Measurements from ENCODE around the gene GSAP. TPM values are rescaled to one million over a fixed set of nuclear protein-coding genes. Genes with fewer than 3 reads are reported as not detected.

GSAP gene
- total RNA-seq, 1 experiment from 2014 or later = 25.7 TPM

- Histone ChIP-seq H3K9me3 (no peaks in the 10 kb centered on the region), H3K4me1 (no peaks in the 10 kb centered on the region), H3K27me3 (replicated peaks; ENCODE audit: control insufficient read depth, insufficient read depth, low read length) (no peaks in the 10 kb centered on the region), H3K36me3 (ENCODE audit: control insufficient read depth, insufficient read depth, low read length) (no peaks in the 10 kb centered on the region), H3K4me3 (ENCODE audit: low read depth, low read length) (no peak overlapping the region)
- TF ChIP-seq CTCF (IDR thresholded peaks at IDR 0.05; ENCODE audit: insufficient read depth in 1 of 2, low read depth in 1 of 2, low read length in 1 of 2, severe bottlenecking in 1 of 2, unreplicated experiment in 1 of 2) = no peak
- no peaks in the 10 kb centered on the region for H3K9me3 Mint-ChIP-seq (ENCODE audit: unreplicated experiment)
- H3K4me1 Mint-ChIP-seq (ENCODE audit: low read depth, unreplicated experiment) = peaks cover 5% of the 10 kb centered on the region
- H3K36me3 Mint-ChIP-seq (ENCODE audit: insufficient read depth, unreplicated experiment) = peaks cover 14% of the 10 kb centered on the region
- intact Hi-C loops (cut with micrococcal nuclease; ENCODE audit: unreplicated experiment) = no loop called here
- BruUV-seq (replicated peaks) = no TSS peak
- no peak overlapping the region for H3K27ac Mint-ChIP-seq (ENCODE audit: unreplicated experiment)
- ChIA-PET CTCF (no interaction called here), POLR2A (no interaction called here)
- H3K4me3 Mint-ChIP-seq (ENCODE audit: unreplicated experiment) = no peak overlapping the region
- DNase-seq = no peak
- H3K27me3 Mint-ChIP-seq (ENCODE audit: insufficient read depth, unreplicated experiment) = no peaks in the 10 kb centered on the region
Observed at GRCh38 chr7:77383333-77383740, 32.8 kb downstream of the GSAP start.

DNA sequence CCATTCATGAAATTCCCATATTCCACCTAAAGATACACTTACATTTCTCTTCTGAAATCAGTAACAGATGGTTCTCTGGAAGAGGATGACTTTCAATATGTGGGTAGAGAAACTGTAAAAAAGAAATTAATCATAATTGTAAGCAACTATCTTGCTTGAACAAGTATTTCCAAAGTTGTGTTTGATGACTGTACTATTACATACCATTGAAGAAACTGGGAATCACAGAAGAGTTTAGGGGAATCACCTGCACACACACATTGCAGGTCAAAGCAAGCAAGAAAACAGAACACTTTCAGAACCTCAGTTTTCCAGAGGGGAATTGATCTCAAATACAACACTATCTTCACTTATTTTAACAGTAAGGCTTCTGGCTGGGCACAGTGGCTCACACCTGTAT is 33.6 kb downstream of the GSAP start:
- no TSS peak for BruUV-seq (replicated peaks)
- H3K4me1 ChIP-seq = no peaks in the 10 kb centered on the region
- TF ChIP-seq CTCF (IDR thresholded peaks at IDR 0.05; ENCODE audit: insufficient read depth in 1 of 2, low read depth in 1 of 2, low read length in 1 of 2, severe bottlenecking in 1 of 2, unreplicated experiment in 1 of 2) = no peak
- no peak overlapping the region for H3K27ac Mint-ChIP-seq (ENCODE audit: unreplicated experiment)
- no peak overlapping the region for H3K4me3 ChIP-seq (ENCODE audit: low read depth, low read length)
- no peaks in the 10 kb centered on the region for H3K27me3 Mint-ChIP-seq (ENCODE audit: insufficient read depth, unreplicated experiment)
- H3K27me3 ChIP-seq (replicated peaks; ENCODE audit: control insufficient read depth, insufficient read depth, low read length) = no peaks in the 10 kb centered on the region
- no peak overlapping the region for H3K4me3 Mint-ChIP-seq (ENCODE audit: unreplicated experiment)
- CTCF ChIA-PET = no interaction called here
- H3K36me3 Mint-ChIP-seq (ENCODE audit: insufficient read depth, unreplicated experiment) = peaks cover 14% of the 10 kb centered on the region
- POLR2A ChIA-PET = no interaction called here
- DNase-seq = no peak
- H3K36me3 ChIP-seq (ENCODE audit: control insufficient read depth, insufficient read depth, low read length) = no peaks in the 10 kb centered on the region
- peaks cover 5% of the 10 kb centered on the region for H3K4me1 Mint-ChIP-seq (ENCODE audit: low read depth, unreplicated experiment)
- H3K9me3 Mint-ChIP-seq (ENCODE audit: unreplicated experiment) = no peaks in the 10 kb centered on the region
- intact Hi-C loops (cut with micrococcal nuclease; ENCODE audit: unreplicated experiment) = no loop called here
- H3K9me3 ChIP-seq = no peaks in the 10 kb centered on the region

DNA sequence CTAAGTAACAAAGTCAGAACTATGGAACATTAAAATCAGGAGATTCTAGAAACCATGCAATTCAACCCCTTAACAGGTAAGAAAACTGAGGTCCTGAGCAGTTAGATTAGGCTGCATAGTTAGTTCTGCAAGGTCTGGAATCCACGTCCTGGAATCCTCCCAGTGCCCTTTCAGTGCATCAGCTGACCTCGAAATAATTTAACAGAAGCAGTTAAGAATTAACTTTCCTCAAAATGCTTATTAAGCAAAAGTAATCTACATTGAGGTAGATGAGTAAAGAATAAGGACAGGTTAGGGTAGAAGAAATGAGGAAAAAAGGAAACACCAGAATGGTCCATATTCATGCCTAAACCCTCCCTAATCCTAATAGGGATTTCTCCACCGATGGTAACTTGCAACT is 37.6 kb downstream of the GSAP start:
- no TSS peak for BruUV-seq (replicated peaks)
- DNase-seq = no peak
- intact Hi-C loops (cut with micrococcal nuclease; ENCODE audit: unreplicated experiment) = no loop called here
- Mint-ChIP-seq H3K27ac (ENCODE audit: unreplicated experiment) (no peak overlapping the region), H3K4me3 (ENCODE audit: unreplicated experiment) (no peak overlapping the region), H3K27me3 (ENCODE audit: insufficient read depth, unreplicated experiment) (no peaks in the 10 kb centered on the region), H3K36me3 (ENCODE audit: insufficient read depth, unreplicated experiment) (peaks cover 21% of the 10 kb centered on the region), H3K4me1 (ENCODE audit: low read depth, unreplicated experiment) (no peaks in the 10 kb centered on the region), H3K9me3 (ENCODE audit: unreplicated experiment) (no peaks in the 10 kb centered on the region)
- Histone ChIP-seq H3K27me3 (replicated peaks; ENCODE audit: control insufficient read depth, insufficient read depth, low read length) (no peaks in the 10 kb centered on the region), H3K4me1 (no peaks in the 10 kb centered on the region), H3K36me3 (ENCODE audit: control insufficient read depth, insufficient read depth, low read length) (no peaks in the 10 kb centered on the region), H3K9me3 (no peaks in the 10 kb centered on the region), H3K4me3 (ENCODE audit: low read depth, low read length) (no peak overlapping the region)
- TF ChIP-seq CTCF (IDR thresholded peaks at IDR 0.05; ENCODE audit: insufficient read depth in 1 of 2, low read depth in 1 of 2, low read length in 1 of 2, severe bottlenecking in 1 of 2, unreplicated experiment in 1 of 2) = no peak
- CTCF ChIA-PET = no interaction called here
- POLR2A ChIA-PET = no interaction called here

All from Caco-2 (cell line).